GM19035 (cell line): ENCODE results near the gene SPRTN.
A peak's percentile ranks its signal among the peaks of the same experiment; 100 is the strongest.
"Not testable (repeated sequence)": the region's sequence is repeated elsewhere in the genome, so short reads cannot be mapped to it uniquely, and the experiment has no call there.

ENCODE experiments used
- ATAC-seq: cut with Tn5 transposase; IDR thresholded peaks from one replicate; pipeline ENCODE4 v1.9.1; 2021; ENCODE audit not compliant: unreplicated experiment

SPRTN gene

GRCh38 chr1:231335663-231336602 lies 2.2 kb upstream of the SPRTN start:
- ATAC-seq, result no peak

DNA sequence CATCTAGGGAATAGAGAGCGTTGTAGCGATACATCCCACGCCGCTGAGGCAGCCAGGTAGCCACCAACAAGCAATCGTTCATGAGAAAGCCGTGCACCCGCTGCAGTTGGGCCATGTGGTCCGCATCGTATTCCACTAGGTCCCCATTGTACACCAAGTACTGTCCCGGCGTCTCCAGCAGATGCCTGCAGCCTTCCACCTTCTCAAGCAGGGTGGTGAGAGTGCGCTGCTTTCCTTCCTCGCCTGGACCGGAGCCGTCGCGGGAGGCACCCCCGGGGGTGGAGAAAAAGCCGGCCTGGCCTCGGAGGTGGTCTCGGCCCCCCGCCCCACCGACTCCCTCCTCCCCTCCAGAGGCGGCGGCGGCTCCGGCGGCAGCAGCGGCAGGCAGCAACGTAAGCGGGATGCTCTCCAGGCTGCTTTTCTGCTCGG lies 1.0 kb upstream of the SPRTN start:
- ATAC-seq, result peak; percentile 8

DNA sequence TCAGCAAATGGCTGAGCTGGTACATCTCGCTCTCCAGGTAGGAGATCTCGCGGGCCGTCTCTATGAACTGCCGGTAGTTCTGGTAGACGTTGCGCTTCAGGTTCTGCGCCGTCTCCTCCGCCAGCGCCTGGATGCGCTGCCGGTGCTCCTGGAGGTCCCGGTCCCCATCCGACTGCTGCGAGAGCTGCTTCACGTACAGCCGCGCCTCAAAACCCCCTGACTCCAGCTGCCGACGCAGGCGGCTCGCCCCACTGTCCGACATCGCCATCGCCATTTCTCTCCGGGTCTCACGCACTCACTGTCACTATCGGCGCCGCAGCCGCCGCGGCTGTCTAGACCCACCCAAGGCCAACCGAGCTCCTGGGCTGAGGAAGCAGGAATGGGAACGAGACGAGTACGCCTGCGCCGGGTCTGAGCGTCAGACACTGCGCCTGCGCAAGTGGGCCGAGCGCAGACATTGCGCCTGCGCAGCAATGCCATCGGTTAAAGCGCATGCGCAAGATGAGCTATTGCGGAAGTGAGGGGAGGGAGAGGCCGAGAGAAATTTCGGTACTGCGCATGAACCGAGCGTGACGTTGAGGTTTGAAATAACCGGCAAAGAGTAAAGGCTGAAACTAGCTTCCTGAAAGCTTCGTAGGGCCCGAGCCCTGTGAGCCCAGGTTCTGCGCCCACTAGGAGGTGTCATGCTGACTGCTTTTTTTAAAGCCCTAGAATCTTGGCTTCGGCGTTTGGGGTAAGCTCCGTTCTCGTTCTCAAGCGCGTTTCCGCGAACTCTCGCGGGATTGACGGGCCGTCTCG lies 422 bp upstream of the SPRTN start, which contains the start of gene EXOC8:
Gene EXOC8 (minus strand): TSS at position 381 of the 798 bp plus-strand sequence. CDS start 107 bp downstream, at position 274.
- peak; percentile 76 for ATAC-seq

GRCh38 chr1:231340328-231341013 lies 2.4 kb downstream of the SPRTN start:
- no peak for ATAC-seq

DNA sequence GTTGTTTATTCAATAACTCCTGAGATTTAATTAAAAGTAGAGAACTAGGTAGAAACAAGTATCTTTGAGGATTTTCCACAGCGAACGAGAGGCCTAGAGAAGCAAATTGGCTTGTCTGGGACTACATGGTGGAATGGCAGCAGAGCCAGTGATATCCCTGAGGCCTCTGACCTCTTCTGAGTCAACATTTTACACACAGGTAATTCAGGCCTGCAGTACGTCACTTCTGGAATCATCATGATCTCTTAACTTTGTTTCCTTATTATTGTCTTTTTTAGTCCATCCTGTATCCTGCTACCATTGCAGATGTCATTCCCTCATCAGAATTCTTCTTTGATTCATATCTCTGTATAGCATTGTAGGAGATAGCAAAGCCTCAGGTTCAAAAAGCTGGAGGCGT lies 9.9 kb downstream of the SPRTN start:
- ATAC-seq, result no peak

DNA sequence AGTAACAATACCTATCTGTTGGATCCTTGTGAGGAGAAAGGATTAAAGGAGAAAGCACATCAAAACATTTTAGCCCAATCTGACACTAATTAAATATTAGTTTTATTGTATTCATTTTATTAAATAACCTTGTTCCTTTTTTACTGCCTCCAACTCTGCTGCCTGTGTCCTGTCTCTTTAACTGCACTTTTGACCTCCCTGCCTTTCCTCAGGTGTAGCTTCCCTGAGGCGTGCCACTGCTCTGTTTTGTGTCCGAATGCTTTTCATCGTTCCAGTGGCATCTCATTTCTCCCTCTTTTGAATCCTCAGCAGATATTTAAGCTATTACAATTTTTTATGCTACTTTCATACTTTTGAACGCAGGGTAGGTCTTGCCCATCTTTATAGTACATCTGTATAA lies 10.3 kb downstream of the SPRTN start:
- no peak for ATAC-seq

- not testable (repeated sequence) for ATAC-seq
These were observed 10.8 kb downstream of the SPRTN start for GRCh38 chr1:231348856-231349255.

GRCh38 chr1:231351816-231352215 lies 13.7 kb downstream of the SPRTN start:
- ATAC-seq, result no peak

DNA sequence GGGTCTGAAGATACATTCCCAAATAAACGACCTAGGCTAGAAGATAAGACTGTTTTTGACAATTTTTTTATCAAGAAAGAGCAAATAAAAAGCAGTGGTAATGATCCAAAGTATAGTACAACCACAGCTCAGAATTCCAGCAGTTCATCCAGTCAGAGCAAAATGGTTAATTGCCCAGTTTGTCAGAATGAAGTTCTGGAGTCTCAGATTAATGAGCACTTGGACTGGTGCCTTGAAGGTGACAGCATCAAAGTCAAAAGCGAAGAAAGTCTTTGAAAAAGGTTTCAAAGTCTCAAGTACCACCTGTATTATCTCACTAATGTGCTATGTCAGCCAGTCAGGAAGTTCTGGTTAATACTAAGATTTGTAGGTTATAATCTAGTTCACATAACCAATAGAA lies 15.0 kb downstream of the SPRTN start:
- ATAC-seq, result no peak

DNA sequence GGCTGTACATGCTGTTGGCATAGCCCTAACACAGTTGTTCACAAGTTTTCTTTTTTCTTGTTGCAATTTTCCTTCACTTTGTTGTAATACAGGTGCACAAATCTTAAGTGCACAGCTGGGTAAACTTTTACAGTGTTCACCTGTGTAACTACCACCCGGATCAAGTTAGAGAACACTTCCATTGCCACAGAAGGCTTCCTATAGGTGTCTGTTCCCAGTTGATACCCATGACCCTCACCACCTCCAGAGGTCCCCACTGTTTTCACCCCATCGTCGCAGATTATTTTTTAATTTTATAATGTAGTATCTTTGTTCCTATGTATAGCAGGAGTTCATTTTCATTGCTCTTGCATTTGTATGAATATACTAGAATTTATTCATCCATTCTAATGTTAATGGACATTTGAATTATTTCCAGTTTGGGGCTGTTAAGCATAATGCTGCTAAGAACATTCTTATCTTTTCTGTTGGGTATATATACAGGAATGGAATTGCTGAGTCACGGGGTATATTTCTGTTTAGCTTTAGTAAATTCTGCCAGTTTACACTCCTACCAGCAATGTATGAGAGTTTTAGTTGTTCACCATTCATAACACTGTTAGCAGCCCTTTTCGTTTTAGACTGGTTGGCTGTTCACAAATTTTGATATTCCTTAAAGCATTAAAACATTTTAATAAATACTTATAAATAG lies 16.4 kb downstream of the SPRTN start:
- no peak for ATAC-seq

DNA sequence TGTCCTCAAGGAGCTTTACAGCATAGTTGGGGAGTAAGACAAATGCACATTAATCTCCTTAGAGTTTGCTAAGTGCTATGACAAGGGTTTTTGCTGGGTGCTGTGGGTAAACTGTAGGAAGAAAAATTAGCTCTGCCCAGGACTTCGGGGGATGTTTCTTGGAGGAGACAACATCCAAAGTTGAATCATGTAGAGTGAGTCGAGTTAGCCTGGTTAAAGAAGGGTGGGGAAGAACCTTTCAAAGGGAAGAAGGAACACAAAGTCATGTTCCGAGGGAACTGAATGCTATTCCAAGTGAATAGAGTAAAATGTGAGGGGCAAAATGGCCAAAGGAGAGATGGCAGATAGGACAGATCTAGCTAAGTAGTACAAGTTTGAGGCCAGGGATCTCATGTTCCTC lies 17.1 kb downstream of the SPRTN start:
- no peak for ATAC-seq

GRCh38 chr1:231357187-231357772 lies 19.2 kb downstream of the SPRTN start:
- no peak for ATAC-seq

DNA sequence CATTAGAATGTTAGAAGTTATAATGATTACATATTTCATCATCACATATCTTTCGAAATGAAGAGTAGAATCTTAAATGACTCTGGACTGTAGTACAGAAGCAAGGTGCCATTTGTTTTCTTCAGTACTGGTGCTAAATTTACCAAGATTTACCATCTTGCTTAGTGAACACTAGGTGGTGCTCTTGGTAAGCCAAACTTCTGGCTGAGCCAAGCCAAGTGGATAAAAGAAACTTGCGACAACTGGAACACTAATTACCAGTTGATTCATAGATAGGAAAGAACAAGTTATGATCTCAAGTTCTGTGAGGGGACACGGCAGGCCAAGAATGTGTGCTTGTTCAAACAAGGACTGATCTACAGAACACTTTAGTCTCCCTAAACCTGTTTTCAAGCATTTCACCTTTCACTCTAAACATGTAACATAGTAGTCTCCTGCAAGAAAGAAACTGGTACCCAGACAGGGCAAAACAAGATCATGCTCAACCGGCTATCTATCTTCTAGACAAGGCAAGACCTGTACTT lies 19.8 kb downstream of the SPRTN start:
- no peak for ATAC-seq

- ATAC-seq, result no peak
These were observed 21.0 kb downstream of the SPRTN start for GRCh38 chr1:231359113-231359512.

DNA sequence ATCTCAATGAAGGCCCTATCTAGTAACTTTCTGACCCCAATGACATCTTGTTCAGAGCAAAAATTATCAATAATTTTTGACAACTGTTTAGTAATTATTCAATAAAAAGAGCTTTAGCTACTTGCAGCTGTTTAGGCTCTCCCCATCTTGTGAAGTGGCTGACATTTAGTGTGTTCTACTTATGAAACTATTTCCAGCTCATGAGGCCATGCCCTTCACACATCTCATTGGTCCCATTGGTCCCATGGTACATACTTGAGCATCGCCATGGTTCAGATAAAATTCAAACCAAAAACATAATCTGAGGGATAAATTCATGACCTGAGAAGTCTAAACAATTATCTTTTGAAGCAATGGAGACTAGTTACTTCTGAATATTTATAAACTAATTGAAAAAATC lies 24.2 kb downstream of the SPRTN start:
- no peak for ATAC-seq

DNA sequence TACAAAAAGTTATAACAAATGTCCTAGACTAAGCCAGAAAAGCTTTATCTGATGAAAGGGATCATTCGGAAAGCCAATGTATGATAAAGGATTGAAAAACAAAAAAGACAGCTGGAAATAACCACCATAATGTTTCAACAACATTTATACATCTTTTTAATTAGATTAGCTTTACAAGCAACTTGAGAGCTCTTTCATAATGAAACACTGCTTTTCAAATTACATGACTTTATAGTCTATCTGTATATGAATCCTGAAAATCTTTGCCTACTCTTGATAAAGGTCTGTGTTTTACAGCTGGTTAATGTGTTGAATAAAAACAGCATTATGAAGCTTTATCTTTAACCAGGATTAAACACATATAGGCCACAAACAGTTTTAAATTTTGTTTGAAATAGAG lies 25.5 kb downstream of the SPRTN start:
- ATAC-seq, result no peak

GRCh38 chr1:231364192-231364591 lies 26.1 kb downstream of the SPRTN start:
- no peak for ATAC-seq

DNA sequence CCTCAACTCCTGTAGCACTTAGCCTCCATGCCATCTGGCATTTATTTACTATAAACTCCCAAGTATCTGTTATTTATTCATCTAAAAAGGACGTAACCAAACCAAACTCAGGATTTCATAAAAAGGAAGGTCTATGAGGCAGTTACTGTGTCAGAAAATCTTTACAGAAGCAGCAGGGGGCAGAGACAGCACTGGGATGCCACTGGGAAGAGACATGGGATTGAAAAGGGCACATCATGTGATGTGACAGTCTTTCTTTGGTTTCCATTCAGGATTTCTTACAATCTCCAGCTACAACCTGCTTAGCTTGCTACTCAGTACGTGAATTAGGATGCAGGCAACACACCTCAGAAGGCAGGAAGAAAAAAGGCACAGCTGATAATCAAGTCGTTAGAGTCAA lies 31.2 kb downstream of the SPRTN start:
- ATAC-seq, result no peak

DNA sequence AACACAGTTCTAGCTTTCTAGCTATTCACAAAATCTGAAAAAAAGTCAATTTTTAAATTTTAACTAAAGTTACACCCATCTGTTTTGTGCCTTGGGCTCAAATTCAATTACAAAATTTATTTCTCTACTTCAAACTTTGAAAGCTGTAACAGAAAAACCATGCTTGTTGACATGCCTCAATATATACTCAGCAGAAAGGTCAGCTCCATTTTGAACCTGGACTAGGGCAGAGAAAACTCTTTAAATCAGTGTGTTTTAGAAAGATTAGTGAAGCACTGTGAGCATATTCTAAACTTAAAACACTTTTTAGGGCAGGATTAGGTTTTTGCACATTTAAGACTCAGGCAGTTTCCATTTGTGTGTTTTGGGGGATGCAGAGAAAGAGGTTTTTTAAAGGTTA lies 34.4 kb downstream of the SPRTN start:
- no peak for ATAC-seq

DNA sequence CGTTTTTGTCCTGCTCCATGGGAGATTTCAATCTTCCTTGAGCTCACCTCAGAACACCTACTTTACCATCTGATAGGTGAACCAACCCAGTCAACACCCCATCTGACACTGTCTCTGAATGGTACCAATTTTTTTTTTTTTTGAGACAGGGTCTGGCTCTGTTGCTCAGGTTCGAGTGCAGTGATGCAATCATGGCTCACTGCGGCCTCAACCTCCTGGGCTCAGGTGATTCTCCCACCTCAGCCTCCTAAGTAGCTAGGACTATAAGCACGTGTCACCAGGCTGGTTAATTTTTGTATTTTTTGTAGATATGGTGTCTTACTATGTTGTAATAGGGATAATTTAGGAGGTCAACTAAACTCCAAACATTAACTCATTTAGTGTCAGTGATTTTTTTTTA lies 36.3 kb downstream of the SPRTN start:
- no peak for ATAC-seq
